ENCODE measurements around the gene HPX.
"Not testable (repeated sequence)": the region's sequence is repeated elsewhere in the genome, so short reads cannot be mapped to it uniquely, and the experiment has no call there.

The HPX gene

GRCh38 chr11:6413791-6414201 is 27.0 kb downstream of the HPX start:
- DNase-seq: peak; percentile 54

GRCh38 chr11:6411594-6412031 is 29.2 kb downstream of the HPX start:
- DNase-seq: no peak

GRCh38 chr11:6410695-6411430 is 29.9 kb downstream of the HPX start:
- DNase-seq: no peak

- DNase-seq: no peak
Observed at GRCh38 chr11:6406370-6406769, 34.4 kb downstream of the HPX start.

GRCh38 chr11:6405846-6406245 is 34.9 kb downstream of the HPX start:
- DNase-seq: no peak

GRCh38 chr11:6405052-6405667 is 35.6 kb downstream of the HPX start:
- DNase-seq: no peak

- peak; percentile 18 for DNase-seq
Observed at GRCh38 chr11:6404342-6405051, 36.3 kb downstream of the HPX start.

- DNase-seq: no peak
Observed at GRCh38 chr11:6403539-6403938, 37.2 kb downstream of the HPX start.

GRCh38 chr11:6402561-6402981 is 38.2 kb downstream of the HPX start:
- DNase-seq: peak; percentile 95

GRCh38 chr11:6402061-6402470 is 38.7 kb downstream of the HPX start:
- DNase-seq: peak; percentile 70

GRCh38 chr11:6401464-6401863 is 39.3 kb downstream of the HPX start:
- no peak for DNase-seq

GRCh38 chr11:6400431-6401345 is 40.1 kb downstream of the HPX start:
- no peak for DNase-seq

GRCh38 chr11:6397636-6398035 is 43.2 kb downstream of the HPX start:
- DNase-seq: no peak

- no peak for DNase-seq
Observed at GRCh38 chr11:6397156-6397555, 43.6 kb downstream of the HPX start.

GRCh38 chr11:6395470-6396060 is 45.2 kb downstream of the HPX start:
- no peak for DNase-seq

GRCh38 chr11:6393989-6394670 is 46.7 kb downstream of the HPX start:
- DNase-seq: no peak

GRCh38 chr11:6392251-6392650 is 48.5 kb downstream of the HPX start:
- DNase-seq: not testable (repeated sequence)

GRCh38 chr11:6391537-6392134 is 49.2 kb downstream of the HPX start:
- DNase-seq: no peak

GRCh38 chr11:6390718-6391469 is 49.9 kb downstream of the HPX start:
- DNase-seq: no peak

GRCh38 chr11:6389905-6390717 is 50.7 kb downstream of the HPX start, which contains the start of gene SMPD1:
Gene SMPD1 (plus strand): TSS chr11:6390474. CDS start chr11:6390599, 125 bp downstream.
- peak; percentile 96 for DNase-seq

All from activated CD4-positive, alpha-beta T cell treated with anti-CD3 and anti-CD28 coated beads, Interleukin-10, Interleukin-2, amounts not matched to agents 100 ng/mL and 50 ng/mL, durations not matched to agents 16 hours and 8 hours (primary cell).